GM12878 (cell line): ENCODE measurements around the gene MDFIC. TPM values are rescaled to one million over a fixed set of nuclear protein-coding genes. Genes with fewer than 3 reads are reported as not detected.
A peak's percentile ranks its signal among the peaks of the same experiment; 100 is the strongest.

ENCODE experiments used
- ATAC-seq: fragments of 200-7000 bp; cut with Tn5 transposase; 3 replicates; pipeline ENCODE4 v1.9.1; 2020; ENCODE audit warnings: mild to moderate bottlenecking, moderate library complexity
- BruUV-seq: library from RNA; stranded (reverse); fragments of 400-500 nt; replicated peaks from 2 replicates; lab custom pipeline; 2021; lab: Mats Ljungman, UMichigan
- CTCF ChIA-PET: fragments of 300-600 bp; sonication (Branson Sonifier 250); formaldehyde crosslinking; extraction: SDS; loops from one replicate; lab custom pipeline; 2021; ENCODE audit warnings: inconsistent platforms; lab: Yijun Ruan, JAX
- POLR2A ChIA-PET: fragments of 350-600 bp; formaldehyde crosslinking; extraction: SDS; loops from one replicate; lab custom pipeline; 2021; ENCODE audit warnings: inconsistent platforms; lab: Charles Lee
- RAD21 ChIA-PET: fragments of 300-600 bp; sonication (Branson Sonifier 250); formaldehyde crosslinking; loops from one replicate; lab custom pipeline; 2023; ENCODE audit warnings: antibody characterized with exemption; ENCODE audit not compliant: unreplicated experiment; lab: Charles Lee
- SMC1A ChIA-PET: fragments of 300-600 bp; sonication (Branson Sonifier 250); formaldehyde crosslinking; loops from one replicate; lab custom pipeline; 2023; ENCODE audit not compliant: unreplicated experiment, uncharacterized antibody; lab: Charles Lee
- DNase-seq: peaks from one replicate; pipeline ENCODE4 v3.0.0-alpha.2; 2011; ENCODE audit warnings: low read depth, low spot score
- FAIRE-seq: peaks from 3 replicates; lab custom pipeline; 2011; peaks lifted over from hg19 to GRCh38; lab: Jason Lieb, UNC
- H2AFZ ChIP-seq: 2 replicates; pipeline ENCODE4 v1.6.0; 2011; ENCODE audit warnings: low read depth, low read length, control low read depth; ENCODE audit not compliant: control insufficient read depth
- H3K27ac ChIP-seq: 2 replicates; pipeline ENCODE4 v1.5.1; 2011; ENCODE audit warnings: control low read depth; ENCODE audit not compliant: control insufficient read depth, insufficient read depth
- H3K27me3 ChIP-seq, 2 experiments: replicated peaks in 1 of 2; 2 replicates each; pipeline versions ENCODE4 v1.6.0 to v1.6.1; 2011; ENCODE audit warnings: low read length in 1 of 2; ENCODE audit not compliant: control insufficient read depth in 2 of 2, insufficient read depth in 2 of 2
- H3K36me3 ChIP-seq, 2 experiments: 2 replicates each; pipeline ENCODE4 v1.5.1; 2011; ENCODE audit warnings: low read length in 1 of 2; ENCODE audit not compliant: control insufficient read depth in 2 of 2, insufficient read depth in 2 of 2
- H3K4me1 ChIP-seq: 2 replicates; pipeline ENCODE4 v1.6.1; 2011; ENCODE audit warnings: mild to moderate bottlenecking, low read length, moderate library complexity, mixed read lengths; ENCODE audit not compliant: control insufficient read depth, insufficient read depth
- H3K4me2 ChIP-seq: 2 replicates; pipeline ENCODE4 v1.6.0; 2011; ENCODE audit warnings: control low read depth; ENCODE audit not compliant: control insufficient read depth, insufficient read depth
- H3K4me3 ChIP-seq: fragments of 200-600 bp; sonication (generic); 2 replicates; pipeline ENCODE4 v1.5.1; 2016
- H3K79me2 ChIP-seq: 2 replicates; pipeline ENCODE4 v1.6.0; 2011; ENCODE audit warnings: low read length; ENCODE audit not compliant: control insufficient read depth, insufficient read depth
- H3K9ac ChIP-seq: 2 replicates; pipeline ENCODE4 v1.8.0; 2011; ENCODE audit warnings: low read length, control low read depth, mixed read lengths; ENCODE audit not compliant: control insufficient read depth, insufficient read depth
- H3K9me3 ChIP-seq: replicated peaks from 3 replicates; pipeline ENCODE4 v1.5.1; 2011; ENCODE audit warnings: mild to moderate bottlenecking, low read length; ENCODE audit not compliant: control insufficient read depth, insufficient read depth
- H4K20me1 ChIP-seq: 2 replicates; pipeline ENCODE4 v1.6.0; 2011; ENCODE audit not compliant: control insufficient read depth, insufficient read depth
- CEBPB ChIP-seq, 2 experiments: fragments of 150-350 bp in 1 of 2; IDR thresholded peaks; 2 replicates each; pipeline ENCODE4 v1.6.1; 2012 to 2014; ENCODE audit warnings: low read depth in 2 of 2, low read length in 2 of 2, borderline replicate concordance in 1 of 2, inconsistent platforms in 1 of 2
- CHD1 ChIP-seq: IDR thresholded peaks from 2 replicates; pipeline ENCODE4 v1.6.1; 2012; ENCODE audit warnings: low read depth, low read length, improper control_type of control experiment
- EP300 ChIP-seq, 2 experiments: fragments of 150-350 bp in 1 of 2; IDR thresholded peaks; 2 replicates each; pipeline ENCODE4 v1.6.1; 2011 to 2012; ENCODE audit warnings: low read depth in 2 of 2, low read length in 2 of 2, borderline replicate concordance in 1 of 2, improper control_type of control experiment in 1 of 2, inconsistent platforms in 1 of 2; ENCODE audit not compliant: control insufficient read depth in 1 of 2
- FOS ChIP-seq: IDR thresholded peaks from 3 replicates; pipeline ENCODE4 v1.6.1; 2011; ENCODE audit warnings: borderline replicate concordance; ENCODE audit not compliant: insufficient read length; ENCODE audit errors: extremely low read depth
- HCFC1 ChIP-seq: fragments of 150-350 bp; IDR thresholded peaks from 2 replicates; pipeline ENCODE4 v1.6.1; 2014; ENCODE audit warnings: low read length
- NFYB ChIP-seq: IDR thresholded peaks from 2 replicates; pipeline ENCODE4 v1.6.1; 2011; ENCODE audit warnings: low read depth, mild to moderate bottlenecking, low read length, improper control_type of control experiment, moderate library complexity; ENCODE audit not compliant: insufficient read depth
- NR2C2 ChIP-seq: IDR thresholded peaks from 2 replicates; pipeline ENCODE4 v1.6.1; 2011; ENCODE audit warnings: borderline replicate concordance, low read depth; ENCODE audit not compliant: control insufficient read depth, insufficient read length
- NR2F1 ChIP-seq: fragments of 450-650 bp; conservative IDR thresholded peaks from 2 replicates; pipeline ENCODE4 v1.6.1; 2017; ENCODE audit warnings: mild to moderate bottlenecking
- NRF1 ChIP-seq: conservative IDR thresholded peaks from 2 replicates; pipeline ENCODE4 v1.6.1; 2011; ENCODE audit warnings: mild to moderate bottlenecking, low read depth, low read length, improper control_type of control experiment
- RUNX3 ChIP-seq: IDR thresholded peaks from 2 replicates; pipeline ENCODE4 v1.6.1; 2012; ENCODE audit warnings: low read length, inconsistent platforms
- SIN3A ChIP-seq: IDR thresholded peaks from 2 replicates; pipeline ENCODE4 v1.6.1; 2012; ENCODE audit warnings: low read depth, low read length, improper control_type of control experiment
- TCF12 ChIP-seq: IDR thresholded peaks from 2 replicates; pipeline ENCODE4 v1.6.1; 2011; ENCODE audit warnings: low read depth, mild to moderate bottlenecking, low read length
- WRNIP1 ChIP-seq: IDR thresholded peaks from 2 replicates; pipeline ENCODE4 v1.6.1; 2011; ENCODE audit warnings: low read depth, low read length, improper control_type of control experiment, borderline replicate concordance
- YBX1 ChIP-seq: fragments of 450-650 bp; IDR thresholded peaks from 2 replicates; pipeline ENCODE4 v1.6.1; 2016; ENCODE audit warnings: antibody characterized with exemption
- ZBED1 ChIP-seq: IDR thresholded peaks from 2 replicates; pipeline ENCODE4 v1.6.1; 2016; ENCODE audit warnings: borderline replicate concordance
- ZBTB33 ChIP-seq: fragments of 450-650 bp; IDR thresholded peaks from 2 replicates; pipeline ENCODE4 v1.6.1; 2017; ENCODE audit warnings: mild to moderate bottlenecking
- WGBS: methylation state at CpG from one replicate; pipeline ENCODE4 v1.1.6; 2016; ENCODE audit warnings: low lambda C conversion rate; ENCODE audit not compliant: insufficient replicate concordance, insufficient coverage; ENCODE audit errors: missing lambda C conversion rate; 5-methylcytosine and 5-hydroxymethylcytosine counted together
- in situ Hi-C: fragments of 300-500 bp; cut with MboI; formaldehyde crosslinking; loops from 9 replicates; pipeline ENCODE4 v1.14.3; 2018; ENCODE audit warnings: mixed read lengths
- intact Hi-C: fragments of 100-400 bp; cut with micrococcal nuclease; formaldehyde crosslinking; loops from one replicate; pipeline ENCODE4 v1.14.2; 2022; ENCODE audit not compliant: unreplicated experiment
- polyA plus RNA-seq, 11 experiments: library from polyadenylated mRNA; depleted of rRNA in 4 of 11; unstranded in 6 of 11; stranded (reverse) in 5 of 11; fragments of >200 nt; fragmentation: Nextera tagmentation in 4 of 11; fragmentation: Illumina TruSeq in 1 of 11; extraction: Ambion mirVana in 4 of 11; extraction: Trizol in 1 of 11; gene quantifications; 1 replicate in 1 of 11; 2 replicates in 10 of 11; pipeline versions ENCODE4 v1.2.1 to v1.2.3, GENCODE V29; 2011 to 2016; ENCODE audit warnings: inconsistent platforms in 2 of 11, missing spikeins in 2 of 11, low read depth in 1 of 11
- total RNA-seq, 4 experiments: library from RNA; depleted of rRNA in 3 of 4; stranded (reverse); fragments of >200 nt in 3 of 4; fragmentation: Illumina TruSeq in 1 of 4; extraction: Trizol in 1 of 4; gene quantifications; 2 replicates each; pipeline versions ENCODE4 v1.2.1 to v1.2.3, GENCODE V29; 2013 to 2021
- TF ChIP-seq, protein P1 (sequence below): IDR thresholded peaks from 2 replicates; pipeline ENCODE4 v1.6.1; 2012; ENCODE audit warnings: low read length, inconsistent platforms
- TF ChIP-seq, protein P2 (sequence below): IDR thresholded peaks from 2 replicates; pipeline ENCODE4 v1.6.1; 2012; ENCODE audit warnings: mild to moderate bottlenecking, low read depth, low read length

MDFIC gene
- total and polyA plus RNA-seq, 10 of the 15 experiments (the other 5 are each of a cell fraction or from before 2014, with no cell fraction given): 7.3 to 58.4 (median 40.0) TPM

GRCh38 chr7:114953724-114954123 is 31.8 kb downstream of the MDFIC start:
- peaks cover 12% of the 10 kb centered on the region; the same call in 1 of the 2 replicates for H3K4me1 ChIP-seq
- FAIRE-seq (no peak), ATAC-seq (peak; percentile 10; the same call in 1 of the 3 replicates)
- no peaks in the 10 kb centered on the region for H3K27me3 ChIP-seq
- no peak overlapping the region for H3K9ac ChIP-seq
- no peaks in the 10 kb centered on the region for H4K20me1 ChIP-seq
- RAD21 ChIA-PET: interaction anchor here (0.9 to 1.7 kb wide), 2 partner anchors 25 to 88 kb away, joined by 3 to 5 read pairs; no protein-coding TSS in a partner anchor
- no peak overlapping the region for H3K4me3 ChIP-seq
- in situ Hi-C loops: no loop called here
- BruUV-seq: no TSS peak
- SMC1A ChIA-PET: interaction anchor here (0.7 to 2.5 kb wide), 9 partner anchors 9 to 88 kb away, joined by 3 to 12 read pairs (median 4); no protein-coding TSS in a partner anchor
- intact Hi-C loops: no loop called here
- peaks cover 33% of the 10 kb centered on the region for H3K79me2 ChIP-seq
- TF ChIP-seq NR2F1 (no peak), NR2C2 (no peak), TCF12 (no peak), FOS (no peak), CEBPB (IDR thresholded peaks at IDR 0.05; ENCODE audit: borderline replicate concordance in 1 of 2, low read depth in 2 of 2, low read length in 2 of 2) (no peak), ZBED1 (no peak), WRNIP1 (no peak), CHD1 (no peak), NRF1 (no peak), ZBTB33 (no peak), YBX1 (no peak), HCFC1 (no peak), EP300 (IDR thresholded peaks at IDR 0.05; ENCODE audit: borderline replicate concordance in 1 of 2, control insufficient read depth in 1 of 2, low read depth in 2 of 2, low read length in 2 of 2) (no peak), RUNX3 (no peak), NFYB (no peak), SIN3A (no peak)
- TF ChIP-seq, protein P1, sequence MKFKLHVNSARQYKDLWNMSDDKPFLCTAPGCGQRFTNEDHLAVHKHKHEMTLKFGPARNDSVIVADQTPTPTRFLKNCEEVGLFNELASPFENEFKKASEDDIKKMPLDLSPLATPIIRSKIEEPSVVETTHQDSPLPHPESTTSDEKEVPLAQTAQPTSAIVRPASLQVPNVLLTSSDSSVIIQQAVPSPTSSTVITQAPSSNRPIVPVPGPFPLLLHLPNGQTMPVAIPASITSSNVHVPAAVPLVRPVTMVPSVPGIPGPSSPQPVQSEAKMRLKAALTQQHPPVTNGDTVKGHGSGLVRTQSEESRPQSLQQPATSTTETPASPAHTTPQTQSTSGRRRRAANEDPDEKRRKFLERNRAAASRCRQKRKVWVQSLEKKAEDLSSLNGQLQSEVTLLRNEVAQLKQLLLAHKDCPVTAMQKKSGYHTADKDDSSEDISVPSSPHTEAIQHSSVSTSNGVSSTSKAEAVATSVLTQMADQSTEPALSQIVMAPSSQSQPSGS: no peak
- TF ChIP-seq, protein P2, sequence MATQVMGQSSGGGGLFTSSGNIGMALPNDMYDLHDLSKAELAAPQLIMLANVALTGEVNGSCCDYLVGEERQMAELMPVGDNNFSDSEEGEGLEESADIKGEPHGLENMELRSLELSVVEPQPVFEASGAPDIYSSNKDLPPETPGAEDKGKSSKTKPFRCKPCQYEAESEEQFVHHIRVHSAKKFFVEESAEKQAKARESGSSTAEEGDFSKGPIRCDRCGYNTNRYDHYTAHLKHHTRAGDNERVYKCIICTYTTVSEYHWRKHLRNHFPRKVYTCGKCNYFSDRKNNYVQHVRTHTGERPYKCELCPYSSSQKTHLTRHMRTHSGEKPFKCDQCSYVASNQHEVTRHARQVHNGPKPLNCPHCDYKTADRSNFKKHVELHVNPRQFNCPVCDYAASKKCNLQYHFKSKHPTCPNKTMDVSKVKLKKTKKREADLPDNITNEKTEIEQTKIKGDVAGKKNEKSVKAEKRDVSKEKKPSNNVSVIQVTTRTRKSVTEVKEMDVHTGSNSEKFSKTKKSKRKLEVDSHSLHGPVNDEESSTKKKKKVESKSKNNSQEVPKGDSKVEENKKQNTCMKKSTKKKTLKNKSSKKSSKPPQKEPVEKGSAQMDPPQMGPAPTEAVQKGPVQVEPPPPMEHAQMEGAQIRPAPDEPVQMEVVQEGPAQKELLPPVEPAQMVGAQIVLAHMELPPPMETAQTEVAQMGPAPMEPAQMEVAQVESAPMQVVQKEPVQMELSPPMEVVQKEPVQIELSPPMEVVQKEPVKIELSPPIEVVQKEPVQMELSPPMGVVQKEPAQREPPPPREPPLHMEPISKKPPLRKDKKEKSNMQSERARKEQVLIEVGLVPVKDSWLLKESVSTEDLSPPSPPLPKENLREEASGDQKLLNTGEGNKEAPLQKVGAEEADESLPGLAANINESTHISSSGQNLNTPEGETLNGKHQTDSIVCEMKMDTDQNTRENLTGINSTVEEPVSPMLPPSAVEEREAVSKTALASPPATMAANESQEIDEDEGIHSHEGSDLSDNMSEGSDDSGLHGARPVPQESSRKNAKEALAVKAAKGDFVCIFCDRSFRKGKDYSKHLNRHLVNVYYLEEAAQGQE: no peak
- TF ChIP-seq, all 136 proteins: peak for 0
- WGBS: 97% methylated on average over 2 of the region's 2 CpGs
- no peak overlapping the region for H2AFZ ChIP-seq
- no peak overlapping the region for H3K27ac ChIP-seq
- POLR2A ChIA-PET: interaction anchor here (0.7 kb wide), 1 partner anchor 14 kb away, joined by 3 read pairs; no protein-coding TSS in a partner anchor
- peaks cover 2 to 5% of the 10 kb centered on the region in 2 experiments for H3K36me3 ChIP-seq
- no peak for DNase-seq
- CTCF ChIA-PET: interaction anchor here (1.0 to 5.9 kb wide), 6 partner anchors 10 to 87 kb away, joined by 3 to 18 read pairs (median 4); no protein-coding TSS in a partner anchor
- no peak overlapping the region for H3K4me2 ChIP-seq
- no peaks in the 10 kb centered on the region for H3K9me3 ChIP-seq
